SJSA1 (cell line): ENCODE measurements around the gene CLCNKB. TPM values are rescaled to one million over a fixed set of nuclear protein-coding genes. Genes with fewer than 3 reads are reported as not detected.
"Not testable (repeated sequence)": the region's sequence is repeated elsewhere in the genome, so short reads cannot be mapped to it uniquely, and the experiment has no call there.

Source experiments
- DNase-seq, 2 experiments: peaks; one replicate each; pipeline ENCODE4 v3.0.0-alpha.2; 2015 to 2020; ENCODE audit warnings: low spot score in 2 of 2, low read depth in 1 of 2
- H3K27ac ChIP-seq: fragments of 250-450 bp; sonication (Bioruptor Pico); 2 replicates; pipeline ENCODE4 v1.5.1; 2020; ENCODE audit warnings: mild to moderate bottlenecking, moderate library complexity
- H3K27me3 ChIP-seq: fragments of 250-450 bp; sonication (Bioruptor Pico); replicated peaks from 2 replicates; pipeline ENCODE4 v1.5.1; 2020; ENCODE audit warnings: mild to moderate bottlenecking, moderate library complexity
- H3K36me3 ChIP-seq: fragments of 250-450 bp; sonication (Bioruptor Pico); 2 replicates; pipeline ENCODE4 v1.5.1; 2020; ENCODE audit warnings: mild to moderate bottlenecking
- H3K4me1 ChIP-seq: fragments of 250-450 bp; sonication (Bioruptor Pico); replicated peaks from 2 replicates; pipeline ENCODE4 v1.6.1; 2021; ENCODE audit warnings: mild to moderate bottlenecking
- H3K4me3 ChIP-seq: fragments of 250-450 bp; sonication (Bioruptor Pico); 2 replicates; pipeline ENCODE4 v1.5.1; 2020; ENCODE audit warnings: mild to moderate bottlenecking
- H3K9me3 ChIP-seq: fragments of 250-450 bp; sonication (Bioruptor Pico); replicated peaks from 2 replicates; pipeline ENCODE4 v1.5.1; 2020; ENCODE audit warnings: mild to moderate bottlenecking
- total RNA-seq: library from RNA; depleted of rRNA; stranded (reverse); fragments of >200 nt; shearing (Covaris generic); gene quantifications from 2 replicates; pipeline ENCODE4 v1.2.3, GENCODE V29; 2014

Gene CLCNKB
- total RNA-seq, 1 experiment from 2014 or later, result not detected

GRCh38 chr1:16018749-16019643 lies 24.6 kb upstream of the CLCNKB start:
- H3K4me1 ChIP-seq, result peaks cover 5% of the 10 kb centered on the region
- H3K27me3 ChIP-seq, result no peaks in the 10 kb centered on the region
- no peaks in the 10 kb centered on the region for H3K9me3 ChIP-seq
- H3K27ac ChIP-seq, result no peak overlapping the region
- DNase-seq, result no peak
- H3K36me3 ChIP-seq, result no peaks in the 10 kb centered on the region
- H3K4me3 ChIP-seq, result no peak overlapping the region

GRCh38 chr1:16019644-16020277 lies 23.8 kb upstream of the CLCNKB start:
- H3K4me1 ChIP-seq, result peaks cover 5% of the 10 kb centered on the region

GRCh38 chr1:16020325-16020724 lies 23.3 kb upstream of the CLCNKB start:
- no peak overlapping the region for H3K4me3 ChIP-seq
- no peaks in the 10 kb centered on the region for H3K9me3 ChIP-seq
- H3K27ac ChIP-seq, result no peak overlapping the region
- H3K4me1 ChIP-seq, result peaks cover 5% of the 10 kb centered on the region
- H3K27me3 ChIP-seq, result no peaks in the 10 kb centered on the region
- no peak for DNase-seq
- no peaks in the 10 kb centered on the region for H3K36me3 ChIP-seq

More at GRCh38 chr1:16019644-16020277, 23.8 kb upstream of the CLCNKB start:
- Histone ChIP-seq H3K36me3 (no peaks in the 10 kb centered on the region), H3K9me3 (no peaks in the 10 kb centered on the region), H3K27me3 (no peaks in the 10 kb centered on the region), H3K4me3 (no peak overlapping the region), H3K27ac (no peak overlapping the region)
- no peak for DNase-seq

GRCh38 chr1:16020878-16021277 lies 22.7 kb upstream of the CLCNKB start:
- not testable (repeated sequence) for DNase-seq, H3K27me3 ChIP-seq, H3K4me3 ChIP-seq, H3K9me3 ChIP-seq, H3K4me1 ChIP-seq, H3K27ac ChIP-seq, H3K36me3 ChIP-seq

GRCh38 chr1:16021681-16022080 lies 21.9 kb upstream of the CLCNKB start, which contains the start of gene CLCNKA:
Gene CLCNKA, plus strand, starts transcription at chr1:16022036. Its CDS starts 584 bp downstream, at chr1:16022620.
- no peak for DNase-seq
- Histone ChIP-seq H3K9me3 (no peaks in the 10 kb centered on the region), H3K27ac (no peak within 1 kb of the TSS), H3K27me3 (no peaks in the 10 kb centered on the region), H3K4me1 (peaks cover 5% of the 10 kb centered on the region), H3K36me3 (no peaks in the 10 kb centered on the region), H3K4me3 (no peak within 1 kb of the TSS)

- Histone ChIP-seq H3K27ac (no peak overlapping the region), H3K9me3 (no peaks in the 10 kb centered on the region), H3K36me3 (no peaks in the 10 kb centered on the region), H3K4me1 (peaks cover 5% of the 10 kb centered on the region), H3K4me3 (no peak overlapping the region), H3K27me3 (no peaks in the 10 kb centered on the region)
- DNase-seq, result no peak
Observed at GRCh38 chr1:16022393-16022792, 21.2 kb upstream of the CLCNKB start.

- Histone ChIP-seq H3K4me1 (peaks cover 5% of the 10 kb centered on the region), H3K27me3 (0 out of 2 replicates have a peak, but pooled peaks cover 2% of the 10 kb centered on the region), H3K4me3 (no peak overlapping the region), H3K9me3 (no peaks in the 10 kb centered on the region), H3K27ac (no peak overlapping the region), H3K36me3 (no peaks in the 10 kb centered on the region)
- DNase-seq, result no peak
Observed at GRCh38 chr1:16023050-16023653, 20.4 kb upstream of the CLCNKB start.

GRCh38 chr1:16026302-16026701 lies 17.3 kb upstream of the CLCNKB start:
- H3K36me3 ChIP-seq, DNase-seq, H3K27ac ChIP-seq, H3K27me3 ChIP-seq, H3K9me3 ChIP-seq, H3K4me1 ChIP-seq, H3K4me3 ChIP-seq: not testable (repeated sequence)

- no peaks in the 10 kb centered on the region for H3K4me1 ChIP-seq
- H3K27ac ChIP-seq, result no peak overlapping the region
- no peaks in the 10 kb centered on the region for H3K36me3 ChIP-seq
- H3K4me3 ChIP-seq, result no peak overlapping the region
- H3K27me3 ChIP-seq, result 0 out of 2 replicates have a peak, but pooled peaks cover 3% of the 10 kb centered on the region
- H3K9me3 ChIP-seq, result no peaks in the 10 kb centered on the region
- DNase-seq, result no peak
Observed at GRCh38 chr1:16026723-16027484, 16.7 kb upstream of the CLCNKB start.

GRCh38 chr1:16028237-16029002 lies 15.2 kb upstream of the CLCNKB start:
- DNase-seq, result no peak
- H3K4me1 ChIP-seq, result 0 out of 2 replicates have a peak, but pooled peaks cover 5% of the 10 kb centered on the region
- H3K9me3 ChIP-seq, result no peaks in the 10 kb centered on the region
- H3K4me3 ChIP-seq, result no peak overlapping the region
- 0 out of 2 replicates have a peak, but pooled peaks cover 3% of the 10 kb centered on the region for H3K27me3 ChIP-seq
- H3K27ac ChIP-seq, result no peak overlapping the region
- no peaks in the 10 kb centered on the region for H3K36me3 ChIP-seq

GRCh38 chr1:16029003-16029268 lies 14.6 kb upstream of the CLCNKB start:
- not testable (repeated sequence) for DNase-seq, H3K27me3 ChIP-seq, H3K4me3 ChIP-seq, H3K27ac ChIP-seq, H3K36me3 ChIP-seq, H3K9me3 ChIP-seq, H3K4me1 ChIP-seq

GRCh38 chr1:16029288-16029687 lies 14.3 kb upstream of the CLCNKB start:
- Histone ChIP-seq H3K9me3 (no peaks in the 10 kb centered on the region), H3K27me3 (0 out of 2 replicates have a peak, but pooled peaks cover 3% of the 10 kb centered on the region), H3K4me1 (0 out of 2 replicates have a peak, but pooled peaks cover 5% of the 10 kb centered on the region), H3K27ac (no peak overlapping the region), H3K36me3 (no peaks in the 10 kb centered on the region), H3K4me3 (no peak overlapping the region)
- DNase-seq, result no peak

GRCh38 chr1:16031551-16031950 lies 12.0 kb upstream of the CLCNKB start:
- no peak for DNase-seq
- Histone ChIP-seq H3K36me3 (no peaks in the 10 kb centered on the region), H3K9me3 (no peaks in the 10 kb centered on the region), H3K27me3 (0 out of 2 replicates have a peak, but pooled peaks cover 3% of the 10 kb centered on the region), H3K4me1 (0 out of 2 replicates have a peak, but pooled peaks cover 5% of the 10 kb centered on the region), H3K4me3 (no peak overlapping the region), H3K27ac (no peak overlapping the region)
